ENCODE data around the gene LBP.

- no peak for TF ChIP-seq EZH2phosphoT487 (IDR thresholded peaks at IDR 0.05; ENCODE audit: borderline replicate concordance, low read depth)
- TF ChIP-seq, protein P1, sequence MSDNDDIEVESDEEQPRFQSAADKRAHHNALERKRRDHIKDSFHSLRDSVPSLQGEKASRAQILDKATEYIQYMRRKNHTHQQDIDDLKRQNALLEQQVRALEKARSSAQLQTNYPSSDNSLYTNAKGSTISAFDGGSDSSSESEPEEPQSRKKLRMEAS (IDR thresholded peaks at IDR 0.05; ENCODE audit: low read depth): no peak
- TF ChIP-seq MXI1 (IDR thresholded peaks at IDR 0.05; ENCODE audit: low read depth, low read length): no peak
- no peak for TF ChIP-seq FOSL2 (IDR thresholded peaks at IDR 0.05; ENCODE audit: borderline replicate concordance, low read depth)
- TF ChIP-seq CTCF (IDR thresholded peaks at IDR 0.05): no peak
- no peak for TF ChIP-seq POLR2AphosphoS5 (IDR thresholded peaks at IDR 0.05; ENCODE audit: low read depth, low read length)
- no peak for TF ChIP-seq JUND (IDR thresholded peaks at IDR 0.05)
- TF ChIP-seq USF2 (IDR thresholded peaks at IDR 0.05; ENCODE audit: borderline replicate concordance, low read depth, low read length): no peak
- no peak for TF ChIP-seq YY1 (IDR thresholded peaks at IDR 0.05; ENCODE audit: low read depth)
- no peak for TF ChIP-seq RXRA (IDR thresholded peaks at IDR 0.05; ENCODE audit: borderline replicate concordance, low read depth)
These were observed 20.0 kb upstream of the LBP start for GRCh38 chr20:38326309-38326708.
